ENCODE results near the gene SLC38A7. TPM values are rescaled to one million over a fixed set of nuclear protein-coding genes. Genes with fewer than 3 reads are reported as not detected.

SLC38A7 gene
- total and polyA plus RNA-seq, 5 donors = 13.3 to 21.3 (median 18.8) TPM

DNA sequence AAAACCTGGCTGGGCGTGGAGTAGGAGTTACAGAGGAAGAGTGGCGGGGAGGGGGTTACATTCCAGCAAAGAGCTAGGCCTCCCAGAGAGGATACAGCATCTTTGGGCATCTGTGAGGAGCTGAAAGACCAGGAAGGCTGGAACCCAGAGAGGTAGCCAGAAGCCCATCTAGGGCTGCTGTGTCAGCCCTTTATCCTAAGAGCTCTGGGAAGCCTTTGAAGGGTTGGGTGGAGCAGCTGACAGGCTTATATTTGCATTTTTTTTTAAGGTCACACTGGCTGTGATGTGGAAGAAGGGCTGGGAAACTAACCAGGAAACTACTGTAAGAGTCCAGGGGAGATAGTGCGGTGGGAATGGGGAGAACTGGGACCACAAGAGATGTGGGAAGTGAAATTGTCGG, 48.1 kb downstream of the SLC38A7 start:
- intact Hi-C loops (cut with DNase I) = loop anchor here in 1 of 4 donors (10.0 kb wide), 1 partner anchor 122 kb away; the partner anchor contains the start of gene SETD6
- Histone ChIP-seq H3K27me3 (ENCODE audit: control insufficient read depth, insufficient read depth) (no peaks in the 10 kb centered on the region), H3K4me3 (ENCODE audit: low read length) (no peak overlapping the region), H3K4me1 (ENCODE audit: control insufficient read depth, insufficient read depth, low read length) (no peaks in the 10 kb centered on the region), H3K9me3 (ENCODE audit: control insufficient read depth, low read length) (no peaks in the 10 kb centered on the region), H3K27ac (ENCODE audit: low read length) (no peak overlapping the region)
- no peak for DNase-seq
- ATAC-seq = no peak
- WGBS = 87% methylated on average over 4 of the region's 4 CpGs

DNA sequence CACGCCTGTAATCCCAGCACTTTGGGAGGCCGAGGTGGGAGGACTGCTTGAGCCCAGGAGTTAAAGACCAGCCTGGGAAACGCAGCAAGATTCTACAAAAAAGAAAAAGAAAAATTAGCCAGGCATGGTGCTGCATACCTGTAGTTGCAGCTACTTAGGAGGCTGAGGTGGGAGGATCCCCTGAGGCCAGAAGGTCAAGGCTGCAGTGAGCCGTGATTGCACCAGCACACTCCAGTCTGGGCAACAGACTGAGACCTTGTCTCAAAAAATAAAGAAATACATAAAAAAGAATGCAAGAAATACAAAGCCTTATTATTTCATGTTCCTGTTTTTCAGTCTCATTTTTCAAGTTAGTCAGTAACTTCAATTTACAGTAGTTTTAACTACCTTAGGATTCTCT, 49.1 kb downstream of the SLC38A7 start:
- H3K4me3 ChIP-seq (ENCODE audit: low read length) = no peak overlapping the region
- ATAC-seq (no peak), DNase-seq (no peak)
- H3K27ac ChIP-seq (ENCODE audit: low read length) = no peak overlapping the region
- no peaks in the 10 kb centered on the region for H3K9me3 ChIP-seq (ENCODE audit: control insufficient read depth, low read length)
- no peaks in the 10 kb centered on the region for H3K27me3 ChIP-seq (ENCODE audit: control insufficient read depth, insufficient read depth)
- no peaks in the 10 kb centered on the region for H3K4me1 ChIP-seq (ENCODE audit: control insufficient read depth, insufficient read depth, low read length)
- intact Hi-C loops (cut with DNase I) = loop anchor here in 1 of 4 donors (10.0 kb wide), 1 partner anchor 121 kb away; the partner anchor contains the start of gene SETD6
- WGBS = 88% methylated on average over 4 of the region's 4 CpGs

DNA sequence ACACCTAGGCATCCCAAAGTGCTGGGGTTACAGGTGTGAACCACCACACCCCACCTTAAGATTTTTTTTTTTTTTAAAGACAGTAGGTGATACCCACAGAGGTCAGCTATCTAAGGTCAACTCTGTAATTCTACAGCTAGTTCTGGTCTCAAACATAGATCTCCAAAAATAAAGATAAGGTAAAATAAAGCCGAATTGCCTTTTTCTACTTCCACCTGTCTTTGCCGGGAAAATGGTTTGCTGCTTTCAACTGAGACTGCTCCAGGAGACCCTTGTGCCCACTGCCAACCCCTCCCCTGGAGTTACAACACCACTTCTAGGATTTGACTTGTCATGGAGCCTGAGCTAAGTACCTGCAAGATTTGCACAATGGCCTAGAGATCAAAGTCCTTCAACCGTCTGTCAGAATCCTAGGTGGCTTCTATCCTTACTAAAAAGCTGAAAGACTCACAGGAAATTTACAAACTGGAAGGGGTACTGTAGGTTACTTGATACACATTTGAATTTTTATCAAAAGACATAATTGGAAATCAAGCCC, 50.2 kb downstream of the SLC38A7 start:
- H3K9me3 ChIP-seq (ENCODE audit: control insufficient read depth, low read length) = no peaks in the 10 kb centered on the region
- 72% methylated on average over 3 of the region's 3 CpGs for WGBS
- intact Hi-C loops (cut with DNase I) = loop anchor here in 1 of 4 donors (10.0 kb wide), 1 partner anchor 120 kb away; the partner anchor contains the start of gene SETD6
- ATAC-seq = no peak
- no peaks in the 10 kb centered on the region for H3K4me1 ChIP-seq (ENCODE audit: control insufficient read depth, insufficient read depth, low read length)
- no peaks in the 10 kb centered on the region for H3K27me3 ChIP-seq (ENCODE audit: control insufficient read depth, insufficient read depth)
- H3K27ac ChIP-seq (ENCODE audit: low read length) = no peak overlapping the region
- no peak for DNase-seq
- H3K4me3 ChIP-seq (ENCODE audit: low read length) = no peak overlapping the region

DNA sequence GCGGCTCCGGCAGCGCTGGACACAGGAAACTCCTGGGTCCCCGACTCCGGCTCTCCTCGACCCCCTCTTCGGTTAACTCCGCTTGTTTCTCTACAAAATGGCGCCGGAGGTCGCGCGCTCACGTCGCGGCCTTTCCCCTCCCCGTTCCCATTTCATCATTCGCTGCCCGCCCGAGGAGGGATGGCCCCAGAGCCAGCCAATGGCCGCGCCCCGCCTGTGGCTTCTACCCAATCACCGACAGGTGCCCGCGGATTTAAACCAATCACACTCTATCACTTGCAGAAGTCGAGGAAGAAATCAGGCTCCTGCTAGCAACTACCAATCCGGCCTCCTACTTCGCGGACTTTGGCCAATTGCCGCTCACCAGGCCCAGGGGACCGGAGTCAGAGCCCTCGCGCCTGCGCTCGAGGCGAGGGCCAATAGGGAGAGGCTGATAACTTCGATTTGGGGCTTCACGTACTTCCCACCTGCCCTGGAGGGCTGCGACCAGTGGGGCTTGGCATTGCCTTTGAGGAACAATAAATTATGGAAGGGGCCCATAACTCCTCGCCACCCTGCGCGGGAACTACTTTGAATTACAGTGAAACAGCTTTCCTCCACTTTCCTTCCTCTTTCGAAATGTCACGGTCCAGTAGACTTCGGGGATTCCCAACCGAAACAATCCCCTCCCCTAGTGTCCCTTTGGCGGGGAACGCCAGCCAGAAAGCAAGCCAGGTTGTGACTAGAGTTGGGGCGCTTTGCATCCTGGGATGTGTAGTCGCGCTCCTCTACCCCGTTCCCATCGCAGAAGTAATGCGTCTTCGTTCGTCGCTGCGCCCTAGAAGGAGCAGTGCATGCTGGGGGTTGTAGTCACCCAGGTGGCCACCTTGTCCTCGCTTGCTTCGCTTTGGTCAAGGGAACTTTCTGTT, 54.6 kb downstream of the SLC38A7 start, which contains the start of gene CNOT1:
Gene CNOT1 (minus strand): TSS at position 94 of the 908 bp plus-strand sequence. CDS start 30,489 bp downstream, outside the sequence.
- intact Hi-C loops (cut with DNase I) = loop anchor here in 1 of 4 donors (10.0 kb wide), 1 partner anchor 115 kb away; the partner anchor contains the start of gene SETD6
- Histone ChIP-seq H3K27ac (ENCODE audit: low read length) (peak within 1 kb of the TSS; percentile 98), H3K4me3 (ENCODE audit: low read length) (peak within 1 kb of the TSS; percentile 92), H3K9me3 (ENCODE audit: control insufficient read depth, low read length) (no peaks in the 10 kb centered on the region), H3K4me1 (ENCODE audit: control insufficient read depth, insufficient read depth, low read length) (no peaks in the 10 kb centered on the region), H3K27me3 (ENCODE audit: control insufficient read depth, insufficient read depth) (no peaks in the 10 kb centered on the region)
- DNase-seq (peak; percentile 98 to 99 (median 99)), ATAC-seq (peak; percentile 97 to 98)
- under 1% methylated on average over 61 of the region's 61 CpGs for WGBS

DNA sequence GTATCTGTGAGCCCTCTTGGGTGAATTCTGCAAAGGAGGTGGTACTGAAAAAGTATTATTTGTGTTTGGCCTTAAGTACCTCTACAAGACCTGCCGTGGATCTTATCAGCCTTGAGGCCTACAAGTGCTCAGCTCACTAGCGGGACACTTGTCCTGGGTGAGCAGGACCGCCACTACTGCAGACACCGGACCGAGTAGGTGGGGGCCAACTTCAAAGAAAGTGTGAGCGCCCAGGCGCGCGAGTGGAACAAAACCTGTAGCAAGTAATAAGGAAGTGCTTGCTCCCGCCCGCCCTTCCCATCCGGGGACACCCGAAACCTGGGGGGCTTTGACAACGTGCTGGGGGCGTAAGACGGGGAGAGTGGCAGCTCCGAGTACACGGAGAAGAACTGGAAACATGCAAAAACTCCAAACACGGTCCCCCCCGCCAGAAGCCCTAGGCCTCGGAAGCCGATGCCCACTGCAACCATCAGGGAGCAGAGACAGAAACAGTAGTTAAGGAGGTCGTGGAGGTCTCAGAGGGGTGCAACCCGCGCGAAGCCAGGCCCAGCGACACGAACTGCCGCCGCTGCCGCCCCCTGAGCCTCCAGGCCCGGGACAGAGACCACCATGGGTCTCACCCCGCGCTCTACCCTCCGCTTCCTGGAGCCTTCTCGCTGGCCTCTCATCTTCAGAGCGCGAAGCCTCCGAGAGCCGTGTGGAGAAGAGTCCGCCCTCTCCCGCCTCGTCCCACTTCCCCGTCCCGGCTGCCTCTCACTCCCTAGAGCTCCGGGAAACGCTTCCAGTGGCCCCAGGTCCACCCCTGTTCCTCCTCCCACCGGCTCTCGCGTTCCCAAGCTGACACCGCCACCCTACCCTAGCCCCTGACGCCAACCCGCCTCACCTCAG, 55.5 kb downstream of the SLC38A7 start:
- no peaks in the 10 kb centered on the region for H3K9me3 ChIP-seq (ENCODE audit: control insufficient read depth, low read length)
- no peaks in the 10 kb centered on the region for H3K27me3 ChIP-seq (ENCODE audit: control insufficient read depth, insufficient read depth)
- intact Hi-C loops (cut with DNase I) = no loop called here
- H3K4me1 ChIP-seq (ENCODE audit: control insufficient read depth, insufficient read depth, low read length) = no peaks in the 10 kb centered on the region
- WGBS = under 1% methylated on average over 53 of the region's 53 CpGs
- H3K4me3 ChIP-seq (ENCODE audit: low read length) = peak overlapping the region; percentile 92
- H3K27ac ChIP-seq (ENCODE audit: low read length) = peak overlapping the region; percentile 97
- DNase-seq (peak; percentile 42 to 72 (median 71)), ATAC-seq (peak; percentile 52 to 68)

DNA sequence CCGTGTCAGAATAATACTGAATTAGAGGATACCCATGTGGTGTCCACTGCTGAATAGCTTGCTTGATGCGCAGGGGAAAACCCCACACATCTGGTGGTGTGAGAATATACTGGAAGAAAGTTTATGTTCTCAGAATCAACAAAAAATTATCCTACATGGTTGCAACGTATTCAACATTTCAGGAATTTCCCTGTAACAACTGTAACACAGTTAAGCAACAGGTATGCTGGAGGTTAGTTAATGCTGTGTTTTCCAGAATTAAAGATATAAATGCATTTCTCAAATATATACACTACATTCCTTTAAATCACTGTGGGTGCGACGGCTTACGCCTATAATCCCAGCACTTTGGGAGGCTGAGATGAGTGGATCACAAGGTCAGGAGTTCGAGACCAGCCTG, 60.4 kb downstream of the SLC38A7 start:
- Histone ChIP-seq H3K4me3 (ENCODE audit: low read length) (no peak overlapping the region), H3K27me3 (ENCODE audit: control insufficient read depth, insufficient read depth) (no peaks in the 10 kb centered on the region), H3K9me3 (ENCODE audit: control insufficient read depth, low read length) (no peaks in the 10 kb centered on the region), H3K27ac (ENCODE audit: low read length) (no peak overlapping the region), H3K4me1 (ENCODE audit: control insufficient read depth, insufficient read depth, low read length) (no peaks in the 10 kb centered on the region)
- WGBS = 85% methylated on average over 7 of the region's 7 CpGs
- intact Hi-C loops (cut with DNase I) = no loop called here
- ATAC-seq (no peak), DNase-seq (no peak)

DNA sequence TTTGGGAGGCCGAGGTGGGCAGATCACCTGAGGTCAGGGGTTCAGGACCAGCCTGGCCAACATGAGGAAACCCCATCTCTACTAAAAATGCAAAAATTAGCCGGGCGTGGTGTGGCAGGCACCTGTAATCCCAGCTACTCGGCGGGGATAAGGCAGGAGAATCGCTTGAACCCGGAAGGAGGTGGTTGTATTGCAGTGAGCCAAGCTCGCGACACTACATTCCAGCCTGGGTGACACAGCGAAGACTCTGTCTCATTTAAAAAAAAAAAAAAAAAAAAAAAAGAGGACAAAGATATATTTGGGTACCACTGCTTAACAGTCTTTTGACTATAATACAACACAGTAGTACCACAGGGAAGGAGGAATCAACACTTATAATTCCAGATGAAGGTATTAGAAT, 64.2 kb downstream of the SLC38A7 start:
- ATAC-seq = no peak
- Histone ChIP-seq H3K27me3 (ENCODE audit: control insufficient read depth, insufficient read depth) (no peaks in the 10 kb centered on the region), H3K4me3 (ENCODE audit: low read length) (no peak overlapping the region), H3K27ac (ENCODE audit: low read length) (no peak overlapping the region), H3K9me3 (ENCODE audit: control insufficient read depth, low read length) (no peaks in the 10 kb centered on the region), H3K4me1 (ENCODE audit: control insufficient read depth, insufficient read depth, low read length) (no peaks in the 10 kb centered on the region)
- intact Hi-C loops (cut with DNase I) = no loop called here
- WGBS = 87% methylated on average over 10 of the region's 10 CpGs
- no peak for DNase-seq

DNA sequence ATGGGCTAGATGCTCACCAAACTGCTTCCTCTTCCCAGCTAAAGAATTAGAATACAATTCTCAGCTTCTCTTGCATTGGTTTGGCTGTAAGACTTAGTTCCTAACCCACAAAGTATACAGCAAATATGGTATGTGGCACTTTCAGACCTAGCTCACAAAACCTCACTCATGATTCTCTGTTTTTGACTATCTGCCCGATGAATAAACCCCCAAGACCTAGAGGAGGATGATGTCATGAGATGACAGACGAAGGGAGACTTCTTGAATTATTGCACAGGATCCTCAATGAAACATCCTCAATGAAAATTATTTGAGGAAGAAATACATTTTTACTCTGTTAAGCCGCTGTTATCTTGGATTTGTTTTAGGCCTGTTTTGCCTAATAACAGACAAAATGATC, 69.3 kb downstream of the SLC38A7 start:
- H3K4me1 ChIP-seq (ENCODE audit: control insufficient read depth, insufficient read depth, low read length) = no peaks in the 10 kb centered on the region
- ATAC-seq = no peak
- WGBS = 65% methylated on average over 3 of the region's 3 CpGs

More for the DNA sequence above, 69.3 kb downstream of the SLC38A7 start:
- intact Hi-C loops (cut with DNase I) = no loop called here
- no peaks in the 10 kb centered on the region for H3K9me3 ChIP-seq (ENCODE audit: control insufficient read depth, low read length)
- no peak for DNase-seq
- no peak overlapping the region for H3K27ac ChIP-seq (ENCODE audit: low read length)
- no peak overlapping the region for H3K4me3 ChIP-seq (ENCODE audit: low read length)
- H3K27me3 ChIP-seq (ENCODE audit: control insufficient read depth, insufficient read depth) = no peaks in the 10 kb centered on the region

Data from right cardiac atrium (tissue), 5 donors.